Measurements from ENCODE around the gene FRMD1. TPM values are rescaled to one million over a fixed set of nuclear protein-coding genes. Genes with fewer than 3 reads are reported as not detected.

The FRMD1 gene
- total RNA-seq, 1 donor, result under 0.01 TPM

DNA sequence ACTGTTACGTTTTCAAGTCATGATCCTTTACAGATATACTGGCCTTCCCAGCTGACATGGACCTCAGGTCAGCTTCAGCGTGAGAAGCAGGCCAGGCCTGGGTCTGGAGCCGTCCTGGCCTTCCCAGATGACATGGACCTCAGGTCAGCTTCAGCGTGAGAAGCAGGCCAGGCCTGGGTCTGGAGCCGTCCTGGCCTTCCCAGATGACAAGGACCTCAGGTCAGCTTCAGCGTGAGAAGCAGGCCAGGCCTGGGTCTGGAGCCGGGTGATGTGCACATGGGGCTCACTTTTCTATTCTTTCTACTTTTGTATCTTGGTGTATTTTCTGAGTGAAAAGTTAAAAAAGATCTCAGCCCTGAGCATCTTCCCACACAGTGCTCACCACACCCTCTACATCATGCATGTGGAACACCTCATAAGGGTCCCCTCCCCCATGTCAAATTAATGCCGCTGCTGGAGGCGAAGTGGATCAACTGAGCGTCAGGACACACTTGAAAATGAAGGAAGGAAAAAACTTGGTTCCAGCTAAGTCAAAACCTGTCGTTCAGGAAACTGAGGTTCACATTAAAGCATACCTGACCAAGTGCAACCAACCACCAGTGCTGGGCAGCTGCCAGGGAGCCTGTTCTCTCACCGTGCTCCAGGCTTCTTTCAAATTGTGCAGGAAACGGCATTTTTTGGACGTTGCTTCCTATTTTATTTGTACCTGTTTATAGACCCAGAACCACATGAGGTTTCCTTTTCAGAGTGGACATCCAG lies 49.4 kb downstream of the FRMD1 start:
- Histone ChIP-seq H3K4me2 (ENCODE audit: insufficient read depth, low read length) (no peak overlapping the region), H3K9me3 (ENCODE audit: low read depth, low read length) (no peaks in the 10 kb centered on the region), H3K36me3 (ENCODE audit: insufficient read depth, low read length) (no peaks in the 10 kb centered on the region), H4K20me1 (ENCODE audit: insufficient read depth, low read length) (no peaks in the 10 kb centered on the region), H3K79me2 (ENCODE audit: insufficient read depth, low read length) (no peaks in the 10 kb centered on the region), H3K27me3 (ENCODE audit: insufficient read depth, low read length) (no peaks in the 10 kb centered on the region), H3K4me1 (ENCODE audit: insufficient read depth, low read length) (peaks cover 20% of the 10 kb centered on the region), H3K4me3 (ENCODE audit: insufficient read depth, low read length) (no peak overlapping the region), H3K27ac (ENCODE audit: low read depth, low read length) (no peak overlapping the region), H2AFZ (ENCODE audit: low read length) (no peak overlapping the region)
- TF ChIP-seq, protein P1, sequence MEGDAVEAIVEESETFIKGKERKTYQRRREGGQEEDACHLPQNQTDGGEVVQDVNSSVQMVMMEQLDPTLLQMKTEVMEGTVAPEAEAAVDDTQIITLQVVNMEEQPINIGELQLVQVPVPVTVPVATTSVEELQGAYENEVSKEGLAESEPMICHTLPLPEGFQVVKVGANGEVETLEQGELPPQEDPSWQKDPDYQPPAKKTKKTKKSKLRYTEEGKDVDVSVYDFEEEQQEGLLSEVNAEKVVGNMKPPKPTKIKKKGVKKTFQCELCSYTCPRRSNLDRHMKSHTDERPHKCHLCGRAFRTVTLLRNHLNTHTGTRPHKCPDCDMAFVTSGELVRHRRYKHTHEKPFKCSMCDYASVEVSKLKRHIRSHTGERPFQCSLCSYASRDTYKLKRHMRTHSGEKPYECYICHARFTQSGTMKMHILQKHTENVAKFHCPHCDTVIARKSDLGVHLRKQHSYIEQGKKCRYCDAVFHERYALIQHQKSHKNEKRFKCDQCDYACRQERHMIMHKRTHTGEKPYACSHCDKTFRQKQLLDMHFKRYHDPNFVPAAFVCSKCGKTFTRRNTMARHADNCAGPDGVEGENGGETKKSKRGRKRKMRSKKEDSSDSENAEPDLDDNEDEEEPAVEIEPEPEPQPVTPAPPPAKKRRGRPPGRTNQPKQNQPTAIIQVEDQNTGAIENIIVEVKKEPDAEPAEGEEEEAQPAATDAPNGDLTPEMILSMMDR (IDR thresholded peaks at IDR 0.05; ENCODE audit: extremely low read depth, low read depth, low read length), result no peak
- DNase-seq (ENCODE audit: insufficient read length, low spot score, missing footprints), result no peak

DNA sequence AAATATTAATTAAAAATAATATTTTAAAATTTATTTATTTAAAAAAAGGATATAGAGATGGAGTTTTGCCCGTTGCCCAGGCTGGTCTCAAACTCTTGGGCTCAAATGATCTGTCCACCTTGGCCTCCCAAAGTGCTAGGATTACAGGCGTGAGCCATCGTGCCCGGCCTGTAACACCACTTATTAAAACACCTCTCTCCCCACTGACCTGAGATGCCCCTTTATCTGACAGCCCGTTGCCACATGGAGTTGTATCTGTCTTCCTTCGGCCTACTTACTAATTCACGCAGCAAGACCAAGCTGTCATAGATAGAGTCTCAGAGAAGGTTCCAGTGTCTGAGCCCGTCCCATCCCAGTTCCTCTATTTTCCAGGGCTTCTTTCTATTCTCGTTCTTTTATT lies 50.8 kb downstream of the FRMD1 start:
- Histone ChIP-seq H4K20me1 (ENCODE audit: insufficient read depth, low read length) (no peaks in the 10 kb centered on the region), H3K4me3 (ENCODE audit: insufficient read depth, low read length) (no peak overlapping the region), H3K27ac (ENCODE audit: low read depth, low read length) (no peak overlapping the region), H3K4me2 (ENCODE audit: insufficient read depth, low read length) (no peak overlapping the region), H2AFZ (ENCODE audit: low read length) (no peak overlapping the region), H3K27me3 (ENCODE audit: insufficient read depth, low read length) (no peaks in the 10 kb centered on the region), H3K9me3 (ENCODE audit: low read depth, low read length) (no peaks in the 10 kb centered on the region), H3K36me3 (ENCODE audit: insufficient read depth, low read length) (no peaks in the 10 kb centered on the region), H3K4me1 (ENCODE audit: insufficient read depth, low read length) (peaks cover 20% of the 10 kb centered on the region), H3K79me2 (ENCODE audit: insufficient read depth, low read length) (no peaks in the 10 kb centered on the region)
- no peak for DNase-seq (ENCODE audit: insufficient read length, low spot score, missing footprints)
- TF ChIP-seq, protein P1 (IDR thresholded peaks at IDR 0.05; ENCODE audit: extremely low read depth, low read depth, low read length), result no peak

DNA sequence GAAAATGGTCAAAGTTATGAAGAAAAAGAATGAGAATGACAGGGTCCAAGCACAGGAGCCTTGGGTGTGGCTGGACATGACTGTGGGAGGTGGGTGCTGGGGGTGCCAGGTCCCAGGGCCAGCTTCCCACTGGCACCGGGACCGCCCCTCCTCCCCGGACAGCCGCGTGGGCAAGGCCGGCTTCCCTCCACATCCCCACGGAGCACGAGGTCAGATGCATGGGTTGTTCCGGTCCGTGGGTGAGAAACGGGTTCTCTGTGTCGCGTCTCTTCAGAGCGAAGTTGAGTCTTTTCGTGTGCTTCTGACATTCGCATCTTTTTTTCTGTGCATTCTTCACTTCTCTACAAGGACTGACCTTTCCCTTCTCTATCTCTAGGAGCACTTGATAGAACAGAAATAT lies 51.5 kb downstream of the FRMD1 start:
- Histone ChIP-seq H3K36me3 (ENCODE audit: insufficient read depth, low read length) (no peaks in the 10 kb centered on the region), H3K4me1 (ENCODE audit: insufficient read depth, low read length) (peaks cover 17% of the 10 kb centered on the region), H3K27ac (ENCODE audit: low read depth, low read length) (no peak overlapping the region), H3K4me3 (ENCODE audit: insufficient read depth, low read length) (no peak overlapping the region), H2AFZ (ENCODE audit: low read length) (no peak overlapping the region), H3K79me2 (ENCODE audit: insufficient read depth, low read length) (no peaks in the 10 kb centered on the region), H4K20me1 (ENCODE audit: insufficient read depth, low read length) (no peaks in the 10 kb centered on the region), H3K4me2 (ENCODE audit: insufficient read depth, low read length) (no peak overlapping the region), H3K9me3 (ENCODE audit: low read depth, low read length) (no peaks in the 10 kb centered on the region), H3K27me3 (ENCODE audit: insufficient read depth, low read length) (no peaks in the 10 kb centered on the region)
- DNase-seq (ENCODE audit: insufficient read length, low spot score, missing footprints), result no peak
- TF ChIP-seq, protein P1 (IDR thresholded peaks at IDR 0.05; ENCODE audit: extremely low read depth, low read depth, low read length), result no peak

DNA sequence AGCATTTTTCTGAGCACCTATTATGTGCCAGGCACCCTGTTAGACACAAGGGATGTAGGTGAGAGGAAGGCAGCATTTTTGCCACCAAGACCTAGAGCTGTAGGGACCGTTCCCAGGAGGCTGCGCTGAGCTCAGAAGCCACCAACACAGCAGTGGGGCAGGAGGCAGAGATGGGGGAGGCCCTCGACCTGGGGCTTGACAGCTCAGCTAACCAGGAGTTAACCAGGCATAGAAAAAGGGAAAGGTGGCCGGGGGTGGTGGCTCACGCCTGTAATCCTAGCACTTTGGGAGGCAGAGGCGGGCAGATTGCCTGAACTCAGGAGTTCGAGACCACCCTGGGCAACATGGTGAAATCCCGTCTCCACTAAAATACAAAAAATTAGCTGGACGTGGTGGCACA lies 52.1 kb downstream of the FRMD1 start:
- Histone ChIP-seq H3K79me2 (ENCODE audit: insufficient read depth, low read length) (no peaks in the 10 kb centered on the region), H3K4me1 (ENCODE audit: insufficient read depth, low read length) (peaks cover 11% of the 10 kb centered on the region), H2AFZ (ENCODE audit: low read length) (no peak overlapping the region), H3K4me3 (ENCODE audit: insufficient read depth, low read length) (no peak overlapping the region), H4K20me1 (ENCODE audit: insufficient read depth, low read length) (no peaks in the 10 kb centered on the region), H3K9me3 (ENCODE audit: low read depth, low read length) (no peaks in the 10 kb centered on the region), H3K27me3 (ENCODE audit: insufficient read depth, low read length) (peaks cover 6% of the 10 kb centered on the region), H3K36me3 (ENCODE audit: insufficient read depth, low read length) (no peaks in the 10 kb centered on the region), H3K4me2 (ENCODE audit: insufficient read depth, low read length) (no peak overlapping the region), H3K27ac (ENCODE audit: low read depth, low read length) (no peak overlapping the region)
- DNase-seq (ENCODE audit: insufficient read length, low spot score, missing footprints), result no peak
- TF ChIP-seq, protein P1 (IDR thresholded peaks at IDR 0.05; ENCODE audit: extremely low read depth, low read depth, low read length), result no peak

All from osteoblast (primary cell).